GM06990 (cell line): ENCODE data around the gene SLC25A36.
"Not testable (repeated sequence)": the region's sequence is repeated elsewhere in the genome, so short reads cannot be mapped to it uniquely, and the experiment has no call there.

Experiments
- DNase-seq: peaks from one replicate; pipeline ENCODE4 v3.0.0-alpha.2; 2011; ENCODE audit not compliant: insufficient read length; ENCODE audit errors: extremely low read depth
- H3K27me3 ChIP-seq: replicated peaks from 2 replicates; pipeline ENCODE4 v1.6.0; 2011; ENCODE audit warnings: low read length; ENCODE audit not compliant: control insufficient read depth, insufficient read depth
- H3K36me3 ChIP-seq: 2 replicates; pipeline ENCODE4 v1.5.1; 2011; ENCODE audit warnings: low read length; ENCODE audit not compliant: control insufficient read depth, insufficient read depth
- H3K4me3 ChIP-seq: replicated peaks from 2 replicates; pipeline ENCODE4 v1.5.1; 2011; ENCODE audit warnings: low read depth, mild to moderate bottlenecking, control low read depth, low read length
- CTCF ChIP-seq: IDR thresholded peaks from 2 replicates; pipeline ENCODE4 v1.5.1; 2011; ENCODE audit warnings: low read length, control low read depth, mild to moderate bottlenecking, inconsistent platforms; ENCODE audit not compliant: insufficient read depth, poor library complexity, severe bottlenecking

Gene SLC25A36

GRCh38 chr3:140948460-140949249 lies 7.0 kb downstream of the SLC25A36 start:
- Histone ChIP-seq H3K36me3 (no peaks in the 10 kb centered on the region), H3K4me3 (no peak overlapping the region), H3K27me3 (no peaks in the 10 kb centered on the region)
- no peak for DNase-seq
- TF ChIP-seq CTCF: no peak

GRCh38 chr3:140950144-140950543 lies 8.5 kb downstream of the SLC25A36 start:
- no peak for TF ChIP-seq CTCF
- no peaks in the 10 kb centered on the region for H3K27me3 ChIP-seq
- H3K4me3 ChIP-seq: no peak overlapping the region
- no peaks in the 10 kb centered on the region for H3K36me3 ChIP-seq
- no peak for DNase-seq

- no peak for DNase-seq
Measured at GRCh38 chr3:140950863-140951262, 9.2 kb downstream of the SLC25A36 start.

GRCh38 chr3:140951750-140952149 lies 10.1 kb downstream of the SLC25A36 start:
- not testable (repeated sequence) for H3K27me3 ChIP-seq, DNase-seq

More at GRCh38 chr3:140950863-140951262, 9.2 kb downstream of the SLC25A36 start:
- H3K36me3 ChIP-seq: no peaks in the 10 kb centered on the region
- no peaks in the 10 kb centered on the region for H3K27me3 ChIP-seq
- no peak overlapping the region for H3K4me3 ChIP-seq
- TF ChIP-seq CTCF: no peak

GRCh38 chr3:140953028-140953960 lies 11.7 kb downstream of the SLC25A36 start:
- H3K36me3 ChIP-seq: no peaks in the 10 kb centered on the region
- no peaks in the 10 kb centered on the region for H3K27me3 ChIP-seq
- TF ChIP-seq CTCF: no peak
- no peak for DNase-seq
- H3K4me3 ChIP-seq: no peak overlapping the region

More at GRCh38 chr3:140951750-140952149, 10.1 kb downstream of the SLC25A36 start:
- H3K4me3 ChIP-seq, H3K36me3 ChIP-seq: not testable (repeated sequence)

- Histone ChIP-seq H3K36me3 (no peaks in the 10 kb centered on the region), H3K27me3 (no peaks in the 10 kb centered on the region), H3K4me3 (no peak overlapping the region)
- no peak for TF ChIP-seq CTCF
- no peak for DNase-seq
Measured at GRCh38 chr3:140954576-140954975, 12.9 kb downstream of the SLC25A36 start.
